K562 (cell line): ENCODE data around the gene POLD4. TPM values are rescaled to one million over a fixed set of nuclear protein-coding genes. Genes with fewer than 3 reads are reported as not detected.
A peak's percentile ranks its signal among the peaks of the same experiment; 100 is the strongest.

Experiments
- ATAC-seq: fragments of 200-7000 bp; cut with Tn5 transposase; 3 replicates; pipeline ENCODE4 v1.9.1; 2020; ENCODE audit warnings: moderate library complexity
- BruUV-seq: library from RNA; stranded (reverse); fragments of 400-500 nt; replicated peaks from 2 replicates; lab custom pipeline; 2021; lab: Mats Ljungman, UMichigan
- CTCF ChIA-PET: fragments of 300-600 bp; formaldehyde crosslinking; extraction: SDS; loops from one replicate; lab custom pipeline; 2021; ENCODE audit warnings: low intra/inter-chr PET ratio; lab: Yijun Ruan, JAX
- POLR2A ChIA-PET: fragments of 300-600, 350-650 bp; sonication (Branson Sonifier 250); formaldehyde crosslinking; extraction: SDS; loops from one replicate; lab custom pipeline; 2021; ENCODE audit warnings: antibody characterized with exemption, inconsistent platforms; lab: Yijun Ruan, JAX
- DNase-seq, 4 experiments: peaks; one replicate each; pipeline versions ENCODE4 v3.0.0 to v3.0.0-alpha.2; 2011 to 2018; ENCODE audit warnings: low spot score in 3 of 4, mixed read lengths in 3 of 4; ENCODE audit errors: extremely low read depth in 1 of 4
- FAIRE-seq: peaks from 2 replicates; lab custom pipeline; 2011; peaks lifted over from hg19 to GRCh38; lab: Jason Lieb, UNC
- H2AFZ ChIP-seq: 2 replicates; pipeline ENCODE4 v1.6.0; 2011; ENCODE audit warnings: low read depth, low read length, control low read depth, inconsistent platforms
- H3K27ac ChIP-seq: fragments of 200-600 bp; 3 replicates; pipeline ENCODE4 v1.8.0; 2011; ENCODE audit warnings: low read depth, mild to moderate bottlenecking, control low read depth, inconsistent platforms, low read length, moderate library complexity, mixed read lengths; ENCODE audit errors: extremely low read depth
- H3K27me3 ChIP-seq, 2 experiments: fragments of 300-600 bp in 1 of 2; 2 replicates in 1 of 2; 3 replicates in 1 of 2; pipeline versions ENCODE4 v1.6.0 to v1.8.0; 2011; ENCODE audit warnings: inconsistent platforms in 2 of 2, low read length in 2 of 2, mild to moderate bottlenecking in 1 of 2, mixed read lengths in 1 of 2, moderate library complexity in 1 of 2; ENCODE audit not compliant: control insufficient read depth in 2 of 2, insufficient read depth in 2 of 2
- H3K36me3 ChIP-seq: fragments of 300-600 bp; 3 replicates; pipeline ENCODE4 v1.8.0; 2011; ENCODE audit warnings: mild to moderate bottlenecking, low read length, inconsistent platforms; ENCODE audit not compliant: control insufficient read depth, insufficient read depth
- H3K4me1 ChIP-seq, 2 experiments: fragments of 200-600 bp in 1 of 2; replicated peaks in 1 of 2; 2 replicates in 1 of 2; 3 replicates in 1 of 2; pipeline versions ENCODE4 v1.5.1 to v1.8.0; 2011; ENCODE audit warnings: inconsistent platforms in 2 of 2, low read length in 2 of 2, mild to moderate bottlenecking in 1 of 2, mixed read lengths in 1 of 2, moderate library complexity in 1 of 2; ENCODE audit not compliant: control insufficient read depth in 2 of 2, insufficient read depth in 2 of 2
- H3K4me2 ChIP-seq: 2 replicates; pipeline ENCODE4 v1.6.1; 2011; ENCODE audit warnings: low read length, control low read depth, inconsistent platforms, mixed read lengths; ENCODE audit not compliant: insufficient read depth
- H3K4me3 ChIP-seq: fragments of 200-600 bp; sonication (generic), shearing (Covaris generic); 2 replicates; pipeline ENCODE4 v1.5.1; 2016; ENCODE audit warnings: control low read depth, inconsistent platforms
- H3K79me2 ChIP-seq: fragments of 200-600 bp; 3 replicates; pipeline ENCODE4 v1.8.0; 2011; ENCODE audit warnings: low read length, inconsistent platforms; ENCODE audit not compliant: control insufficient read depth, insufficient read depth
- H3K9ac ChIP-seq, 2 experiments: 2 replicates each; pipeline versions ENCODE4 v1.6.0 to v1.6.1; 2011; ENCODE audit warnings: low read depth in 2 of 2, low read length in 2 of 2, control low read depth in 1 of 2, inconsistent platforms in 1 of 2, mild to moderate bottlenecking in 1 of 2, mixed read lengths in 1 of 2; ENCODE audit not compliant: insufficient read depth in 1 of 2
- H3K9me1 ChIP-seq: one replicate; pipeline ENCODE4 v1.6.0; 2011; ENCODE audit warnings: inconsistent platforms, mild to moderate bottlenecking, low read length, moderate library complexity; ENCODE audit not compliant: control insufficient read depth, insufficient read depth
- H3K9me3 ChIP-seq: replicated peaks from 2 replicates; pipeline ENCODE4 v1.5.1; 2011; ENCODE audit warnings: low read depth, low read length, inconsistent platforms; ENCODE audit not compliant: control insufficient read depth, insufficient read depth
- H4K20me1 ChIP-seq: replicated peaks from 2 replicates; pipeline ENCODE4 v1.6.1; 2011; ENCODE audit warnings: low read length, inconsistent platforms, mixed read lengths; ENCODE audit not compliant: control insufficient read depth, insufficient read depth
- ELK3 ChIP-seq: fragments of 450-650 bp; formaldehyde crosslinking; IDR thresholded peaks from 2 replicates; pipeline ENCODE4 v1.4.0; 2020; ENCODE audit warnings: mild to moderate bottlenecking
- ETV1 ChIP-seq: fragments of 450-650 bp; conservative IDR thresholded peaks from 2 replicates; pipeline ENCODE4 v1.6.1; 2016; ENCODE audit warnings: missing genetic modification characterization, control low read depth, low read depth, missing compliant biosample characterization
- HEY1 ChIP-seq: fragments of 250-450 bp; sonication (Bioruptor Pico); IDR thresholded peaks from 2 replicates; pipeline ENCODE4 v1.5.0; 2020; ENCODE audit warnings: mild to moderate bottlenecking, moderate library complexity, borderline replicate concordance
- HNRNPH1 ChIP-seq: fragments of 200-400 bp; formaldehyde crosslinking; optimal IDR thresholded peaks from 2 replicates; pipeline ENCODE3; 2017; ENCODE audit warnings: low read depth, mild to moderate bottlenecking, low read length, moderate library complexity
- ILK ChIP-seq: fragments of 450-650 bp; IDR thresholded peaks from 2 replicates; pipeline ENCODE4 v1.6.1; 2016; ENCODE audit warnings: missing genetic modification characterization, low read depth, mild to moderate bottlenecking, missing compliant biosample characterization, moderate library complexity, borderline replicate concordance
- MAFG ChIP-seq: fragments of 450-650 bp; conservative IDR thresholded peaks from 2 replicates; pipeline ENCODE4 v1.6.1; 2016; ENCODE audit warnings: missing genetic modification characterization, missing compliant biosample characterization
- MAX ChIP-seq: sonication (generic); formaldehyde crosslinking; IDR thresholded peaks from 2 replicates; pipeline ENCODE4 v1.9.0; 2022; ENCODE audit warnings: mild to moderate bottlenecking, missing genetic modification reagents
- MCM7 ChIP-seq, 2 experiments: fragments of 450-650 bp; IDR thresholded peaks; 2 replicates each; pipeline ENCODE4 v1.6.1; 2016 to 2018
- NFATC3 ChIP-seq: fragments of 450-650 bp; IDR thresholded peaks from 2 replicates; pipeline ENCODE4 v1.6.1; 2017; ENCODE audit warnings: mild to moderate bottlenecking
- POLR3A ChIP-seq: IDR thresholded peaks from 2 replicates; pipeline ENCODE4 v1.6.1; 2011; ENCODE audit warnings: borderline replicate concordance, mild to moderate bottlenecking, moderate library complexity; ENCODE audit not compliant: insufficient read length, insufficient read depth; ENCODE audit errors: extremely low read depth
- POLR3G ChIP-seq: IDR thresholded peaks from 2 replicates; pipeline ENCODE4 v1.6.1; 2011; ENCODE audit not compliant: insufficient read length, insufficient replicate concordance; ENCODE audit errors: extremely low read depth
- RBM15 ChIP-seq: fragments of 200-400 bp; formaldehyde crosslinking; IDR thresholded peaks from 2 replicates; pipeline ENCODE4 v1.6.1; 2018; ENCODE audit warnings: mild to moderate bottlenecking, low read length, moderate library complexity; ENCODE audit not compliant: insufficient read depth
- SNAPC5 ChIP-seq: fragments of 250-450 bp; sonication (Bioruptor Pico); IDR thresholded peaks from 2 replicates; pipeline ENCODE4 v1.8.0; 2021; ENCODE audit warnings: moderate library complexity, mild to moderate bottlenecking, inconsistent platforms
- TCF7 ChIP-seq: sonication (generic); IDR thresholded peaks from 2 replicates; pipeline ENCODE4 v1.6.1; 2016; ENCODE audit warnings: antibody characterized with exemption, borderline replicate concordance
- UBTF ChIP-seq, 2 experiments: IDR thresholded peaks; 2 replicates each; pipeline ENCODE4 v1.6.1; 2012; ENCODE audit warnings: improper control_type of control experiment in 2 of 2, low read depth in 2 of 2, low read length in 2 of 2, borderline replicate concordance in 1 of 2
- YBX1 ChIP-seq: fragments of 450-650 bp; IDR thresholded peaks from 2 replicates; pipeline ENCODE4 v1.7.1; 2016; ENCODE audit warnings: mild to moderate bottlenecking
- ZNF134 ChIP-seq: fragments of 250-450 bp; sonication (Bioruptor Pico); conservative IDR thresholded peaks from 2 replicates; pipeline ENCODE4 v1.4.0; 2020
- WGBS: fragments of 100-300 bp; shearing (Covaris generic); methylation state at CpG from one replicate; pipeline ENCODE4 v1.1.6; 2016; ENCODE audit warnings: low coverage, mixed read lengths; ENCODE audit not compliant: insufficient coverage; ENCODE audit errors: missing lambda C conversion rate; 5-methylcytosine and 5-hydroxymethylcytosine counted together
- in situ Hi-C: fragments of 300-500 bp; cut with MboI; formaldehyde crosslinking; loops from 4 replicates; pipeline ENCODE4 v1.15.0; 2018; ENCODE audit warnings: inconsistent platforms, mixed read lengths
- intact Hi-C: fragments of 100-400 bp; cut with micrococcal nuclease; formaldehyde crosslinking; loops from 2 replicates; pipeline ENCODE4 v1.14.2; 2022
- polyA plus RNA-seq, 8 experiments: library from polyadenylated mRNA; depleted of rRNA in 4 of 8; stranded (reverse) in 5 of 8; unstranded in 3 of 8; fragments of >200 nt; fragmentation: Nextera tagmentation in 2 of 8; fragmentation: Illumina TruSeq in 1 of 8; extraction: Ambion mirVana in 2 of 8; extraction: Trizol in 1 of 8; gene quantifications; 2 replicates each; pipeline versions ENCODE4 v1.2.1 to v1.2.3, GENCODE V29; 2011 to 2014; ENCODE audit warnings: inconsistent platforms in 1 of 8, missing spikeins in 1 of 8
- total RNA-seq, 7 experiments: library from RNA; depleted of rRNA in 6 of 7; stranded (reverse); fragments of >200 nt in 6 of 7; fragmentation: Illumina TruSeq in 2 of 7; extraction: Trizol in 2 of 7; gene quantifications; 2 replicates each; pipeline versions ENCODE4 v1.2.1 to v1.2.3, GENCODE V29; 2011 to 2021; ENCODE audit warnings: low replicate concordance in 1 of 7

The POLD4 gene
- total and polyA plus RNA-seq, 9 of the 15 experiments (the other 6 are each of a cell fraction or from before 2014, with no cell fraction given) = 5.8 to 64.5 (median 18.3) TPM

- DNase-seq (peak; percentile 86 to 91 (median 89)), FAIRE-seq (peak; percentile 89), ATAC-seq (peak; percentile 62)
- intact Hi-C loops (no loop called here), in situ Hi-C loops (no loop called here)
- no TSS peak for BruUV-seq
- Histone ChIP-seq H3K27me3 (no peaks in the 10 kb centered on the region), H4K20me1 (no peaks in the 10 kb centered on the region), H3K36me3 (no peaks in the 10 kb centered on the region), H3K4me1 (peaks cover 58 to 79% of the 10 kb centered on the region in 2 experiments), H2AFZ (peak overlapping the region; percentile 73), H3K4me3 (peak overlapping the region; percentile 96), H3K79me2 (peaks cover 39% of the 10 kb centered on the region; the same call in 2 of the 3 replicates), H3K9me3 (no peaks in the 10 kb centered on the region), H3K9ac (peak overlapping the region; percentile 90 to 95), H3K4me2 (peak overlapping the region; percentile 79), H3K9me1 (no peaks in the 10 kb centered on the region), H3K27ac (peak overlapping the region; percentile 95)
- POLR2A ChIA-PET = interaction anchor here (0.5 to 2.3 kb wide), 7 partner anchors 9 to 273 kb away, joined by 3 to 11 read pairs (median 3); no protein-coding TSS in a partner anchor
- WGBS = 1% methylated on average over 23 of the region's 40 CpGs
- CTCF ChIA-PET = interaction anchor here (0.7 to 4.1 kb wide), 4 partner anchors 16 to 53 kb away, joined by 3 to 21 read pairs (median 4); partner anchors contain the start of gene POLD4
- TF ChIP-seq HEY1 (no peak), TCF7 (no peak), MAFG (tag) (peak; percentile 94), POLR3A (no peak), RBM15 (no peak), UBTF (IDR thresholded peaks at IDR 0.05; ENCODE audit: borderline replicate concordance in 1 of 2, low read depth in 2 of 2, low read length in 2 of 2) (no peak), ZNF134 (no peak), SNAPC5 (CRISPR knock-in tag) (no peak), YBX1 (no peak), ELK3 (no peak), MAX (CRISPR knock-in tag) (peak; percentile 83), MCM7 (IDR thresholded peaks at IDR 0.05) (no peak; a peak in 1 of 4 replicates), ETV1 (tag) (0 out of 2 replicates have a peak, but pooled peaks have one; percentile 4), POLR3G (no peak), ILK (tag) (no peak), HNRNPH1 (no peak), NFATC3 (no peak)
Observed at GRCh38 chr11:67373648-67374570, 20.6 kb upstream of the POLD4 start.
